OCI-LY7 (cell line): ENCODE results near the gene PTRH2.

Source experiments
- EZH2phosphoT487 ChIP-seq: fragments of 200-600 bp; sonication (generic); IDR thresholded peaks from 2 replicates; pipeline ENCODE4 v1.6.1; 2018; ENCODE audit warnings: low read depth, borderline replicate concordance, mild to moderate bottlenecking, mixed run types, antibody characterized with exemption, low read length, moderate library complexity, mixed read lengths
- TF ChIP-seq, protein P1 (sequence below): fragments of 200-600 bp; sonication (generic); conservative IDR thresholded peaks from 2 replicates; pipeline ENCODE4 v1.5.1; 2014; ENCODE audit warnings: mild to moderate bottlenecking, antibody characterized with exemption, low read length, moderate library complexity, mixed read lengths

- TF ChIP-seq, protein P1, sequence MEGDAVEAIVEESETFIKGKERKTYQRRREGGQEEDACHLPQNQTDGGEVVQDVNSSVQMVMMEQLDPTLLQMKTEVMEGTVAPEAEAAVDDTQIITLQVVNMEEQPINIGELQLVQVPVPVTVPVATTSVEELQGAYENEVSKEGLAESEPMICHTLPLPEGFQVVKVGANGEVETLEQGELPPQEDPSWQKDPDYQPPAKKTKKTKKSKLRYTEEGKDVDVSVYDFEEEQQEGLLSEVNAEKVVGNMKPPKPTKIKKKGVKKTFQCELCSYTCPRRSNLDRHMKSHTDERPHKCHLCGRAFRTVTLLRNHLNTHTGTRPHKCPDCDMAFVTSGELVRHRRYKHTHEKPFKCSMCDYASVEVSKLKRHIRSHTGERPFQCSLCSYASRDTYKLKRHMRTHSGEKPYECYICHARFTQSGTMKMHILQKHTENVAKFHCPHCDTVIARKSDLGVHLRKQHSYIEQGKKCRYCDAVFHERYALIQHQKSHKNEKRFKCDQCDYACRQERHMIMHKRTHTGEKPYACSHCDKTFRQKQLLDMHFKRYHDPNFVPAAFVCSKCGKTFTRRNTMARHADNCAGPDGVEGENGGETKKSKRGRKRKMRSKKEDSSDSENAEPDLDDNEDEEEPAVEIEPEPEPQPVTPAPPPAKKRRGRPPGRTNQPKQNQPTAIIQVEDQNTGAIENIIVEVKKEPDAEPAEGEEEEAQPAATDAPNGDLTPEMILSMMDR = no peak
- no peak for TF ChIP-seq EZH2phosphoT487
Measured at GRCh38 chr17:59719526-59719925, 12.3 kb upstream of the PTRH2 start.
